ENCODE data around the gene CNTLN.
"Not testable (repeated sequence)": the region's sequence is repeated elsewhere in the genome, so short reads cannot be mapped to it uniquely, and the experiment has no call there.

The CNTLN gene

DNA sequence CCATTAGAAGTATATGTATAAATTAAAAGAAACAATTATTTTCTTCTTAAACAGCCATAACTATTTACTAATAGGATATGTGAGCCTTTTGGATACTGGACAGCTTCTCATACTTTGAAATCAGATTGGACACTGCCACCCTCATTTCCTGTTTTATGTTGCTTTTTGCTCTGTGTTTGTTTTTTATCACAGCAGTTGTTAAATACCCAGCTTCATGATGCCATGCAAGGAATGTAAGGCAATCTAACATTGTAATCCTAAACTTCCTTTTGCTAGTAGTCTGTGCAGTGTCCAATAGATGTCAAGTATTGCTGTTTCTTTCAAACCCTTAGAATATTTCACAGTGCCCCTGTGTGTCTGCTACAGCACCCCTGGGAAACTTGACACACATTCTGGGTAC is 56.2 kb downstream of the CNTLN start:
- DNase-seq (ENCODE audit: low read depth) = no peak

DNA sequence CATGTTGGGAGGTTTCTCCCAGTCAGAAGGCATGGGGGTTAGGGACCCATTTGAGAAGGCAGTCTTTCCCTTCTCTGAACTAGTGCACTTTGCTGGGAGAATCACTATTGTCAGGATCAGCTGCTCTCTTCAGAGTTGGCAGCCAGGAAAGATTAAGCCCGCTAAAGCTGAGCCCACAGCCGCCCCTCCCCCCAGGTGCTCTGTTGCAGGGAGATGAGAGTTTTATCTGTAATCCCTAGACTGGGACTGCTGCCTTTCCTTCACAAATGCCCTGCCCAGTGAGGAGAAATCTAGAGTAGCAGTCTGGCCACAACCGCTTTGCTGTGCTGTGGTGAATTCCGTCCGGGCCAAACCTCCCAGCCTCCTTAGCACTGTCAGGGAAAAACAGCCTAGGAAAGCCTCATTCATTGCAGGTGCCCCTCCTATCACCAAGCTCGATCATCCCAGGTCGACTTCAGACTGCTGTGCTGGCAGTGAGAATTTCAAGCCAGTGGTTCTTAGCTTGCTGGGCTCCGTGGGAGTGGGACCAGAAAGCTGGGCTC is 69.8 kb downstream of the CNTLN start:
- DNase-seq (ENCODE audit: low read depth) = no peak

DNA sequence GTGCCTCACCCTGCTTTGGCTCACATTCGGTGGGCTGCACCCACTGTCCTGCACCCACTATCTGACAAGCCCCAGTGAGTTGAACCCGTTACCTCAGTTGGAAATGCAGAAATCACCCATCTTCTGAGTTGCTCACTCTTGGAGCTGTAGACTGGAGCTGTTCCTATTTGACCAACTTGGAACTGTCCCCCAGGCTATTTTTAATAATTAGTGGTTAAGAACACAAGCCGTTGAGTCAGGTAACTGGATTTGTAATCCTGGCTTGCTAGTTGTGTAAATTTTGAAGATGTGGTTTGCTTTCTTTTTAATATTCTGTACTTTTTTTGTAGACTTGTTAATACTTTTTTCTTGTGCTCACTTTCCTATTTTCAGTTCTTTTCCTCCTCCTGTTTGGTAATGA is 81.2 kb downstream of the CNTLN start:
- DNase-seq (ENCODE audit: low read depth) = no peak

DNA sequence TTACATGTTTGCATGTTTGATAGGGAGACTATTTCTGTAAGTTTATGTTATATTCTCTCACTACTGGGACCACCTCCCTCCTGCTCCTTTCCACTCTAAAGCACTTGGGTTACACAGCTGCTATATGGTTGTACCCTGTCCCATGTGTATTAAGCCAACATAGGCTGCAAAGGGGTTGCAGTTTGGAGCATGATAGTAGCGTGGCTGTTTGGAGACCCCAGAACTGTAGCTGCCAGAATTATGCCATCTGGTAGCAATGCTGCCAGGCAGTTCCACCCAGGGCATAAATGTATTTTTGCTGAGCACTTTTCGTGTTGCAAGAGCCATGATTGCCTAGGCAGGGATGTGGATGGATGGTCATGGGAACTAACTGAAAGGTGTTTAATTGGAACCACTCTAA is 81.8 kb downstream of the CNTLN start:
- DNase-seq (ENCODE audit: low read depth) = no peak

DNA sequence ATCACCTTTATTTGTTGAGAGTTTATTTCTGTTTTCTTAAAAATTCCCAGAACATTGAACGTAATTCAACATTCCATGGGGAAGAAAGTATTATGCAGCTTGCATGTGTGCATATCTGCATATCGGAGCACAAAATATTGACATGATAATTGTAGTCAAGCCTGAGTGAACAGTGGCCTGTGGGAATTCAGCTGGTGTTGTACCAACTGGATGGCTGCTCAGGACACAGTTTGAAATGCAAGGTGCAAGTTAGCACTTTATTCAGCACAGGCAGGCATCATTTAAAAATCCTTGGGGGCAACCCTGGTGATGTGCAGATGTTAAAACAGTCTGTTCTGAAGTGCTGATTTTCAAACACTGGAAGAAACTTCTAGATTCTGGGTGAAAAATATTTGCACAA is 82.4 kb downstream of the CNTLN start:
- no peak for DNase-seq (ENCODE audit: low read depth)

DNA sequence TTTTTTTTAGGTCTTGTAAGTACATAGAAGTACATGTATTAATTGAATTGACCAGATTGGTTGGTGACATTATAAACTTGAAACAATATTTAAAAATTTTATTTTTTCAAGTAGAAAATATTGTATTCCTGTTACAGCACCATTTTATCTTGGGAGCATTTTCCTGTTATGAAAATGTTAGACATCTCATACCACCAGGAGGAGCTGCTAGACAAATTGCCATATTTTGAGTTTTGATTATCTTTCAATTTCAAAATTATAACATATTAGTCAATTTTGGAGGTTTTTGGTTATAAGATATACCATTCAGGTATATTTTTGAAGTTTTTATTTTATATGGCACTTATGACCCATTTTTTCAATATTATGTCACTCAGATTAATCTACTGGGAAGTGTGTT is 84.4 kb downstream of the CNTLN start:
- no peak for DNase-seq (ENCODE audit: low read depth)

DNA sequence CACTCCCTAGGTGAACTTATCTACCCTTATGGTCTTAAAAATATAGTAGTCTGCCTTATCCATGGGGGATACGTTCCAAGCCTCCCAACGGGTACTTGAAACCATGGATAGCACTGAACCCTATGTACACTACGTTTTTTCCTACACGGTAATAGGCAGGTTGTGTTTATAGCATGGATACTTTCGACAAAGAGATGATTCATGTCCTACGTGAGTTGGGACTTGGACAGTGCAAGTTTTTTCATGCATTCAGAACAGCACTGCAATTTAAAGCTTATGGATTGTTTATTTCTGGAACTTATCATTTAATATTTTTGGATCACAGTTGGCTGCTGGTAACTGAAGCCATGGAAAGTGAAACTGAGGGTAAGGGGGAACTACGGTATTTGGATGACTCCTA is 88.1 kb downstream of the CNTLN start:
- DNase-seq (ENCODE audit: low read depth) = no peak

DNA sequence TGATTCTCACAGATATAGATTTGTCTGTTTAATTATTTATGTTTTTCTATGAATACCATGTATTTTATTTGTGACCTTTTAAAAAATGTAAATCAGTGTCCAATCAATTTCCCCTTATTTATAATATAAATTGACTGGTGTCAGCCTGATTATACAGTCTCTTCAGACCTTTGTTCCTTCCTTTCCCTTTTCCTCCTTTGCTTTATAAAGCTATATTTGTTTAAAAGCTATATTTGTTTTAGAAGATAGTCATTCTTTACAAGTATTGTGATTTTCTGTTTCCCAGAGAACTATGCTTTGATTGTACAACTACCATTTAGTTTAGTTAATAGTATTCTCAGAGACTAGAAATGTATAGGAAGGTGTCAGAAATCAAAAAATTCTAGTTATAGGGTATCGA is 90.6 kb downstream of the CNTLN start:
- DNase-seq (ENCODE audit: low read depth) = no peak

DNA sequence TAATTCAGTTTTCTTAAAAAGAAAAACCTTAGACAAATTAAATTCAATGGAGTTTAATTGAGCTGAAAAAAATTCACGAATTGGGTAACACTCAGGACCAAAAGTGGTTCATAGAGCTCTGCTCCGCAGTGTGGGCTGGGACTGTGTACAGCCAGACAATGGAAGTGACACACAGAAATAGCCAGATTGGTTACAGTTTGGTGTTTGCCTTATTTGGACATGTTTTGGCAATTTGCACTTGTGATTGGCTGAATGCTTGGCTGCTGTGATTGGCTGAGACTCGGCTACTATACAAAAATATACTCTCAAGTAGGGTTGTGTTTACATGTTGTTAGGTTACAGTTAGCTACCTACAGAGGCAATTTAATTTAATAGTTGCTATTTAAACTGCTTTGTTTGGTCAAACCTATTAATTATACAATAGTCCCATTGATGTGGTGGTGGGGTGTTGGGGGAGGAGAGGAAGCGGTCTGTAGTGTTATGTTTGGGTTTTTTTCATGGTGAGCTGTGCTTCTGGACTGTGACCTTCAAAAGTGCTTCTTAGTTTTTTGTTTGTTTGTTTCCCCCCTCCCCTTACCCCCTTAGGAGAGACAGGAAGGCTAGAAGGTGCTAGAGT is 95.2 kb downstream of the CNTLN start:
- DNase-seq (ENCODE audit: low read depth) = no peak

DNA sequence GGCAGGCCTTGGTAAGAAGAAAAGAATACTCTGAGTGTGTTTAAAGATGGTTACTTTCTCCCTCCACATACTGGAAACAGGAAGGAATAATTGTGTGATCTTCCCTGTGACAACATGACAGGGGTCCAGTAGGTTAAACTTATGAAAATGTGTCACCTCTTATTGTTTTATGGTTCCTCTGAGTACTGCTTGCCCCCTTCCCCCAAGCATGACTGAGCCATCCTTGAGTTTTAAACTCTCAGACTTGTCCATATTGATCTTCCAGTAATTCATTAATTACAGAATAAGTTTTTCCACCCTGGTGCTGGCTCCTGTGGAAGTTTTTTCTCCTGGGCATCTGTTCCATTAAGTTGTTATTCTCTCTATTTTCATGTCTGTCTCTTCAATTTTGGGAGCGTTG is 95.8 kb downstream of the CNTLN start:
- DNase-seq (ENCODE audit: low read depth) = no peak

DNA sequence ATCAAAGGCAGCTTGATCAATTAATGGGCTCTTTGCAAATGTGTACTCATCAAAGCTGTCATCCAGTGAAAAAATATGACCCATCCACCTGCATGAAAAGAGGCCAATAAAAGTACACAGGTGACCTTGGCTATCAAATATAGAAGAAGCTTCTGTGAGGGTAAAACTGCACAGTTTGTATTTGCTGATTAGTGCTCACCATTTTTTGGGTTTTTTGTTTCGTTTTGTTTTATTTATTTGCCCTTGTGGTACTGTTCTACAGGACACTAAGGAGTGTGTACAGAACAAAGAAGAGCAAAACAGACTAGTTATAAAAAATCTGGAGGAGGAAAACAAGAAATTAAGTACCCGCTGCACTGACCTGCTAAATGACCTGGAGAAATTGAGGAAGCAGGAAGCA is 101.3 kb downstream of the CNTLN start:
- DNase-seq (ENCODE audit: low read depth) = no peak

DNA sequence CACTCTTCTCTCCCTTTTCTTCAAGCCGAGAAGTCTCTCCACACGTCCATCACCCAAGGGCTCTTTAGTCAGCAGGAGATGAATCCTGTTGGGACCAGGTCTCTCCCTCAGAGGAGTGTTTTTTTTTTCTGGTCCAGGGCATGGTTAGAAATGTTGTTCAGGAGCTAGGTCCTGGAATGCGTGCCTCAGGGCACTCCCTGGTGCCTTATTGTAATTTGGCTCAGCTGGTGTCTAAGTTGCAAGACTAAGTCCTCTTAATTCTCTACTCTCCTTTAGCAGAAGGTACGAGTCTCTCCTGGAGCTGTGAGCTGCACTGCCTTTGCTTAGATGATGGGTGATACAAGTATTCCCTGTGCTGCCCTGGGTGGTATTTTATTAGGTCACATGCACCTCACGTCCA is 111.9 kb downstream of the CNTLN start:
- DNase-seq (ENCODE audit: low read depth) = no peak

DNA sequence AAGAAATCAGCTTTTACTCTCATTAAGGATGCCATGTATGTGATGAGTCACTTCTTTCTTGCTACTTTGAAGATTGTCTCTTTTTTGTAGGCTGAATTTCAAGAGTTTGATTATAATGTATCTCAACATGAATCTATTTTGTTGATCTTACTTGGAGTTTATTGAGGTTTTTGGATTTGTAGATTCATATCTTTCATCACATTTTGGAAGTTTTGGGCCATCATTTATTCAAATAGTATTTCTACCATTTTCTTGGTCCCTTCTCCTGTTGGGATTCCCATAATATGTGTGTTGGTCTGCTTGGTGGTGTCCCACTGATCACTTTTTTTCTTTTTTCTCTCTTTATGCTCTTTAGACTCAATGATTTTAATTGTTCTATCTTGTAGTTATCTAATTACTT is 116.3 kb downstream of the CNTLN start:
- no peak for DNase-seq (ENCODE audit: low read depth)

DNA sequence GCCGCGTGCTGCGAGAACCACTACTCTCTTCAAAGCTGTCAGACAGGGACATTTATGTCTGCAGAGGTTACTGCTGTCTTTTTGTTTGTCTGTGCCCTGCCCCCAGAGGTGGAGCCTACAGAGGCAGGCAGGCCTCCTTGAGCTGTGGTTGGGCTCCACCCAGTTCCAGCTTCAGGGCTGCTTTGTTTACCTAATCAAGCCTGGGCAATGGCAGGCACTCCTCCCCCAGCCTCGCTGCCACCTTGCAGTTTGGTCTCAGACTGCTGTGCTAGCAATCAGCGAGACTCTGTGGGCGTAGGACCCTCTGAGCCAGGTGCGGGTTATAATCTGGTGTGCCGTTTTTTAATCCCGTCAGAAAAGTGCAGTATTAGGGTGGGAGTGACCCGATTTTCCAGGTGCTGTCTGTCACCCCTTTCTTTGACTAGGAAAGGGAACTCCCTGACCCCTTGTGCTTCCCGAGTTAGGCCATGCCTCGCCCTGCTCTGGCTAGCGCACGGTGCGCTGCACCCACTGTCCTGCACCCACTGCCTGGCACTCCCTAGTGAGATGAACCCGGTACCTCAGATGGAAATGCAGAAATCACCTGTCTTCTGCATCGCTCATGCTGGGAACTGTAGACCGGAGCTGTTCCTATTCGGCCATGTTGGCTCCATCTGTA is 133.8 kb downstream of the CNTLN start:
- not testable (repeated sequence) for DNase-seq (ENCODE audit: low read depth)

DNA sequence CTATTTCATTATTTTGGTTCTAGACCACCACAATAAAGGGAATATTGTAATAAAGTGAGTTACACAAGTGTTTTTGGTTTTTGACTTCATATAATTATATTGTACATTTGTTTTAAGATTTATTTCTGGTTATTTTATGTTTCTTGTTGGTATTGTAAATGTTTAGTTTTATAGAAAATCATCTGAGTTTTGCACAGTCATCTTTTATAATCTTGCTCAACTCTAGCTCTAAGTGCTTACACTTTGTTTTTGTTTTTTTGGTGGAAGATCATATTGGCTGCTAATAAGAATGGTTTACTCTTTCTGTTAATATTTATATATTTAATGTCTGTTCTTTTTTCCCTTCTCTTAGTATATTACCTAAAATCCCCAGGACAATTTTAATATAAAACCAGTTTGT is 135.0 kb downstream of the CNTLN start:
- DNase-seq (ENCODE audit: low read depth) = no peak

DNA sequence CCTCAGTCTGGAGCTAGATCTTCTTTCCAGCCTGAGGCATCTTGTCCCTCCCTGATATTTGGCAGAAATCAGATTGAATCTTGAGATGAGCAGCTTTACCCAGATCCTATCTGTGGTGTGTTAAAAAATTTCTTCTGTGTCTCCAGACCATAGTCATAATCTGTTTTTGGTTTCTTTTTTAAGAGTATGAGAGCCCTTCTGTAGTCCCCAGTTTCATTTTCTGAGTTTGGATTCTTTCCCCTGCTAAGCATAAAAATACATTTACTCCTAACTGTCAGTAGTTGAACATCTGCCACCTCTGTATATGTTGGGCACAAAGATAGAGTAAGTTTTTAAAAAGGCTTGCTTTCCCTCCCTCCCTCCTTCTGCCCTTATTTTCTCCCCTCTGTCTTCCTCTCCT is 137.7 kb downstream of the CNTLN start:
- DNase-seq (ENCODE audit: low read depth) = no peak

DNA sequence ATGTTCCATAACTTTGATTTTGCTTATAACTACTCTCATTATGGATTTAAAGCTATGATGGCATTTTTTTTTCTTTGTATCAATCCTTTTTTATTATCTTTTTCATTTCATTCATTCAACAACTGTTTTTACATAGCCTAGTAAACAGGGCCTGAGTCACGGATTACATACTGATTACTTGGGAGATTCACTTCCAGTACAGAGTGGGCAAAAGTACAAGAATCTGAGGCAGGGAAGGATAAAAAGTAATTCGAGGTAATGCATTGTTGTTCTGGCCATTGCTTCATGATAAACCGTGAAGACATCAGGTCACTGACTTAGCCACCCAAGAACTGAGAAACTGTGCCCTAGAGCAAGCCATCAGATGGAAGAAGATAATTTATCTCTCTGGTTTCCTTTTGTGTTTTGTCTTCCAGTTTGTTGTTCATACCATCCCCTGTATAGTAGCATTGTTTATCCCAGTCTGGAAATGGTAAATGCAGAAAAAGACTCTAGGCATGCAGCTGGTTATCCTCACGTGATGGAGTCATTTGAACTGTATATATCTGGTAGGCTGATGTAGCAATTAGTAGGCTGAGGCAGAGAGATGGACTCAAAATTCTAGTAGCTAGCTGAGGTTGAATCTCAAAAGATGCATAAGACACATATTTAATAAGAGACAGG is 145.6 kb downstream of the CNTLN start:
- no peak for DNase-seq (ENCODE audit: low read depth)

DNA sequence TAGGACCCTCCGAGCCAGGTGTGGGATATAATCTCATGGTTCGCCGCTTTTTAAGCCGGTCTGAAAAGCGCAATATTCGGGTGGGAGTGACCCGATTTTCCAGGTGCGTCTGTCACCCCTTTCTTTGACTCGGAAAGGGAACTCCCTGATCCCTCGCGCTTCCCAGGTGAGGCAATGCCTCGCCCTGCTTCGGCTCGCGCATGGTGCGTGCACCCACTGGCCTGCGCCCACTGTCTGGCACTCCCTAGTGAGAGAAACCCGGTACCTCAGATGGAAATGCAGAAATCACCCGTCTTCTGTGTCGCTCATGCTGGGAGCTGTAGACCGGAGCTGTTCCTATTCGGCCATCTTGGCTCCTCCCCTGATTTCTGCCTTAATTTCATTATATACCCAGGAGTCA is 155.8 kb downstream of the CNTLN start:
- not testable (repeated sequence) for DNase-seq (ENCODE audit: low read depth)

DNA sequence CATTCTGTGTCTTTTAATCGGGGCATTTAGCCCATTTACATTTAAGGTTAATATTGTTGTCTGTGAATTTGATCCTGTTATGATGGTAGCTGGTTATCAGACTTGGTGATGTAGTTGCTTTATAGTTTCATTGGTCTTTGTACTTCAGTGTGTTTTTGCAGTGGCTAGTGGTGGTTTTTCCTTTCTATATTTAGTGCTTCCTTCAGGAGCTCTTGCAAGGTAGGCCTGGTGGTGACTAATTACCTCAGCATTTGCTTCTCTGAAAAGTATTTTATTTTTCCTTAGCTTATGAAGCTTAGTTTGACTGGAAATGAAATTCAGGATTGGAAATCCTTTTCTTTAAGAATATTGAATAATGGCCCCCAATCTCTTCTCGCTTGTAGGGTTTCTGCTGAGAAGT is 156.9 kb downstream of the CNTLN start:
- no peak for DNase-seq (ENCODE audit: low read depth)

DNA sequence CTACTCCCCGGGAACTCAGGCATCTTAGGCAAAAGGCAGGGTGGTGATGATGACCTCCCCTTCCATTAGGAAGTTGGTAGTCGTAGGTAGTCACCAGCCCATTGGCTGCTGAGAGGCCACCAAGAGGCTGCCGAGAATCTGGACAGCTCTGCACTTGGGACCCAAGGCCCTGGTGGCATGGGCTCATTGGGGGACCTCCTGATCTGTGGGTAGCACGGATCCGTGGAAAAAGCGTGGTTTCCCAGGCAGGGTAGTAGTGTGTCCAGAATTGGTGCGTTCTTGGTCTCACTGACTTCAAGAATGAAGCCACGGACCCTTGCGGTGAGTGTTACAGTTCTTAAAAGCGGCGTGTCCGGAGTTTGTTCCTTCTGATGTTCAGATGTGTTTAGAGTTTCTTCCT is 158.8 kb downstream of the CNTLN start:
- DNase-seq (ENCODE audit: low read depth) = no peak

DNA sequence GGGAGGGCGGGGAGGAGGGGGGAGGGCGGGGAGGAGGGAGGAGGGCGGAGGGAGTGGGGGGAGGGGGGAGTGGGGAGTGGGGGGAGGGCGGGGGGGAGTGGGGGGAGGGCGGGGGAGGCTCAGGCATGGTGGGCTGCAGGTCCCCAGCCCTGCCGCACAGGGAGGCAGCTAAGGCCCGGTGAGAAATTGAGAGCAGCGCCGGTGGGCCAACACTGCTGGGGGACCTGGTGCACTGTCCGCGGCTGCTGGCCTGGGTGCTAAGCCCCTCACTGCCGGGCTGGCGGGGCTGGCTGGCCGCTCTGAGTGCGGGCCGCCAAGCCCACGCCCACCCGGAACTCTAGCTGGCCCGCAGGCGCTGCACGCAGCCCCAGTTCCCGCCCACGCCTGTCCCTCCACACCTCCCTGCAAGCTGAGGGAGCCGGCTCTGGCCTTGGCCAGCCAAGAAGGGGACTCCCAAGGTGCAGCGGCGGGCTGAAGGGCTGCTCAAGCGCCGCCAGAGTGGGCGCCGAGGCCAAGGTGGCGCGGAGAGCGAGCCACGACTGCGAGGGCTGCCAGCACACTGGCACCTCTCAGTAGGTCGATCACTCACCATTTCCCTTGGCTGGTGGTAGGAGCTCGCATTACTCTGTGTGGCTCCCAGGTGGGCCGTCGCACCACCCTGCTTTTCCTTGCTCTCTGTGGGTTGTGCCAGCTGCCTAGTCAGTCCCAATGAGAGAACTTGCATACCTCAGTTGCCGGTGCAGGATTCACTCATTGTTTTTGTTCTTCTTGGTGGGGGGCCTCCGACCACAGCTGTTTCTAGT is 160.2 kb downstream of the CNTLN start:
- no peak for DNase-seq (ENCODE audit: low read depth)

DNA sequence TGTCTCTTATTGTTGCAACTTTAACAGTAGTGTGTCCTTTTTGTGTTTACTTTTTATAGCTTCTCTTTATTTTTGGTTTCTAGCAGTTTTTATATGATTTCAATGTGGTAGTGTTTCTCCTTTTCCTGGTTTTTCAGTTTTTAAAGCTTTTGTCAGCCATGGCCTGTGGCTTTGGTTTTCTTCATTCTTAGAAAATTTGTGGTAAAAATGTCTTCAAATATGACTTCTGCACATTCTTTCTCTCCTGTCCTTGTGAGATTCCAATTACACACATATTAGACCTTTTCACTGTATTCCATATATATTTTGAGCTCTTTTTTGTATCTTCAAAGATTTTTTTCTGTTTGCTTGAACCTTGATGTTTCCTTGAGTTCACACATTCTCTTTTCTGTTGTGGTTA is 180.5 kb downstream of the CNTLN start:
- no peak for DNase-seq (ENCODE audit: low read depth)
